ENCODE measurements around the gene CEL.
A peak's percentile ranks its signal among the peaks of the same experiment; 100 is the strongest.

Gene CEL

DNA sequence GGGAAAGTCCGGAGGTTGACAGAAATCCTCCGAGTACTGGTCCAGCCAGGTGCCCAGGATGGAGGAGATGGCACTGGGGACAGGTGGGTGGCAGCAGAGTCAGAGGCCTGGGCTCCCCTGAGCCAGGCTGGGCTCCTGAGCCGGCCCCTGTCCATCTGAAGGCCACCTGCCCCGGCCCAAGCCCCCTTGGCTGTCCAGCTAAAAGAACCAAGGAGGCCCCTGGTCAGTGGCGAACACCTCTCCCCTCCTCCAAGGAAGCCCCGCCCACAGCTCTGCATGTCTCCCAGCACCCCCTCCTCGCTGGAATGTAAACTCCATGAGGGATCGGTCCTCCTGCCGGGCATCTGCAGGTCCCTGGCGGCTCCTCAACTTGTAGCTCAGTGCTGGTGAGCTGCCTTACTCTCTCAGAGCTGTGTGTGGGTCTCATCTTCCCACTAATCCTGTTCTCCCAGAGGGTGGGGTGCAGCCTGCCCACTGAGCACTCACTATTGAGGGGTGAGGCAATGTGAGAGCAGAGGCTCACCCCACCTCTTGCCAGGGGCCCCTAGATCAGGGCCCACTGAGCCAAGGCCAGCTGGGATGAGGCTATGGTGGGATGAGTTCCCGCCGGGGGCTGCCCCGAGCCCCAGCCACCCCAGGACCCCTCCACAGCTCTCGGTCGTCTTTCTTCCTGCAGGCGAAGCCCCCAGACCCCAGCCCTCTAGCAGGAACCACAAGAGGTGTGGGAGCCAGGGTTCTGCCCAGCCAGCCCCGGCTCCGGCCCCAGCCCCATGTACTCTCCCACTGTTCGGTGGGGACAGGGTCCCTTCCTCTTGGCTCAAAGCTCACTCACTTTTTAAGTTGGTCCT lies 47.2 kb downstream of the CEL start:
- ATAC-seq (ENCODE audit: low read depth) (no peak), DNase-seq (ENCODE audit: low spot score) (peak; percentile 64)
- Histone ChIP-seq H3K27me3 (ENCODE audit: insufficient read depth, poor library complexity, severe bottlenecking) (no peaks in the 10 kb centered on the region), H3K27ac (ENCODE audit: poor library complexity, severe bottlenecking) (no peak overlapping the region), H3K36me3 (ENCODE audit: low read depth) (peaks cover 27% of the 10 kb centered on the region), H3K4me3 (ENCODE audit: severe bottlenecking) (no peak overlapping the region), H3K9me3 (ENCODE audit: severe bottlenecking) (no peaks in the 10 kb centered on the region), H3K4me1 (ENCODE audit: insufficient read depth, poor library complexity, severe bottlenecking) (no peaks in the 10 kb centered on the region)
- TF ChIP-seq, protein P1, sequence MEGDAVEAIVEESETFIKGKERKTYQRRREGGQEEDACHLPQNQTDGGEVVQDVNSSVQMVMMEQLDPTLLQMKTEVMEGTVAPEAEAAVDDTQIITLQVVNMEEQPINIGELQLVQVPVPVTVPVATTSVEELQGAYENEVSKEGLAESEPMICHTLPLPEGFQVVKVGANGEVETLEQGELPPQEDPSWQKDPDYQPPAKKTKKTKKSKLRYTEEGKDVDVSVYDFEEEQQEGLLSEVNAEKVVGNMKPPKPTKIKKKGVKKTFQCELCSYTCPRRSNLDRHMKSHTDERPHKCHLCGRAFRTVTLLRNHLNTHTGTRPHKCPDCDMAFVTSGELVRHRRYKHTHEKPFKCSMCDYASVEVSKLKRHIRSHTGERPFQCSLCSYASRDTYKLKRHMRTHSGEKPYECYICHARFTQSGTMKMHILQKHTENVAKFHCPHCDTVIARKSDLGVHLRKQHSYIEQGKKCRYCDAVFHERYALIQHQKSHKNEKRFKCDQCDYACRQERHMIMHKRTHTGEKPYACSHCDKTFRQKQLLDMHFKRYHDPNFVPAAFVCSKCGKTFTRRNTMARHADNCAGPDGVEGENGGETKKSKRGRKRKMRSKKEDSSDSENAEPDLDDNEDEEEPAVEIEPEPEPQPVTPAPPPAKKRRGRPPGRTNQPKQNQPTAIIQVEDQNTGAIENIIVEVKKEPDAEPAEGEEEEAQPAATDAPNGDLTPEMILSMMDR (IDR thresholded peaks at IDR 0.05; ENCODE audit: poor library complexity, severe bottlenecking), result no peak

DNA sequence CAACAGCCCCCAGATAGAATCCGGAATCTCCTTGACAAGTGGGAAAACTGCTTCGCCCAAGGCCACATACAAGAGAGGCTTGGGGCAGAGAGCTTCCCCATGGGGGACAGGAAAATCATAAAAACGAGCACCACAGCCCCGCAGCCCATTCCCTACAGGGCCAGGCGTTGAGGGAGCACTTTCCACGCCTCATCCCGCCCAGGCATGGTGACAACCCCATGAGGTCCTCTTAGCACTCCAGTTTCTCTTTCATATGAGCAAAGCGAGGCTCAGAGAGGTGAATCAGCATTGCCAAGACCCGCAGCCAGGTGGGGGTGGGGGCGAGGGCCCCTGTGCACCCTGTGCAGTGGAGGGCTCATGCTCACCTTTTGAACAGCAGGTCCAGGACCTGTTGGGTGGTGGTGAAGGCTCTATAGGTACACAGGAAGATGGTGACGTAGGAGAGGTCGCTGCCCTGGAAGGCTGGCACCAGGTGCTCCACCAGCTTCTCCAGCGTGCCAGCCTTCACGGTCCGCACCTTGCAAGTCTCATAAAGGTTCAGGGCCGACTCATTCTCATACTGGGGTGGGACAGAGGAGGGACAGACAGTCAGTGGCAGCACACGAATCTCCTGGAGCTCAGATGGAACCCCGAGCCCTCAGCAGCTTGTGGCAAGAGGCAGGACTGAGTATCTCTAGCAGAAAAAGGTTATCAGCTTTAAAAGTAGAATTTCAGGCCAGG lies 48.3 kb downstream of the CEL start:
- no peaks in the 10 kb centered on the region for H3K9me3 ChIP-seq (ENCODE audit: severe bottlenecking)
- peaks cover 27% of the 10 kb centered on the region for H3K36me3 ChIP-seq (ENCODE audit: low read depth)
- no peaks in the 10 kb centered on the region for H3K4me1 ChIP-seq (ENCODE audit: insufficient read depth, poor library complexity, severe bottlenecking)
- DNase-seq (ENCODE audit: low spot score) (peak; percentile 31), ATAC-seq (ENCODE audit: low read depth) (no peak)
- TF ChIP-seq, protein P1 (IDR thresholded peaks at IDR 0.05; ENCODE audit: poor library complexity, severe bottlenecking), result no peak
- H3K27me3 ChIP-seq (ENCODE audit: insufficient read depth, poor library complexity, severe bottlenecking), result no peaks in the 10 kb centered on the region
- H3K4me3 ChIP-seq (ENCODE audit: severe bottlenecking), result no peak overlapping the region
- H3K27ac ChIP-seq (ENCODE audit: poor library complexity, severe bottlenecking), result no peak overlapping the region

DNA sequence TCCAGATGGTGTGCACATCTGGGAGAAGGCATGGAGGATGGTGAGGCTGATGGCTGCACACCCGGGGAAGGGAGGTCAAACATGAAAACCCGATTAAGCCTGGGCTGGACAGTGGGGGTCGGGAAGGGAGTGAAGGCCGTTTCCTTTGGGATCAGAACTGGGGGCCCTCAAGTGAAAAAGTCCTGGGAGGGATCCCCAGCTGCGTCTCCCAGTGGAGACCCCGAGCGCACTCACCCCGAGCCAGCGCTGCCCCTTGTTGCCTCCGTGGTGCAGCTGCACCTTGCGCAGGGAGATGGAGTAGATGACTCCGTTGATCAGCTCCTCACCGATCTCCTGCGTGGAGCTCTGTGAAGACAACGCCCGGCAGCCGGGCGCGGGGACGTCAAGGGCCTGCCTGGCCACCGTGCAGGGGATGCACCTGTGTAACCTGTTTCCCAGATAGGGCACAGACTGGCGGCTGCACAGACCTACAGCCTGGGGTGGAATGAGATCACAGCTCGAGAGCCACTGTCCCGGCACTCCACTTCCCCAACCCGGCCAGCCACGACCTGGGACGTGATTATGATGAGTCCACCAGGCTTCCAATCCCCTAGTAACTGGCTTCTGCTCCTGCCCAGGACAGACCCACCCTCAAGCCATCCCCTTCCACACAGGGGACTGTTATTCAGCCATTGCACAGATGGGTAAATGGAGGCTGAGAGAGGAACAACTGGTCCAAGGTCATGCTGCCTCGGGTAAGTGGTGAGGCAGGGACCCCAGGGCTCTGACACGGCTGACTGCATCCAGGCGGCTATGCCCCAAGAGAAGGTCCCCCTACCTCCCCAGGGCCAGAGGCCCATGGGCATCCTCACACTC lies 50.3 kb downstream of the CEL start:
- H3K4me1 ChIP-seq (ENCODE audit: insufficient read depth, poor library complexity, severe bottlenecking), result no peaks in the 10 kb centered on the region
- peaks cover 21% of the 10 kb centered on the region for H3K36me3 ChIP-seq (ENCODE audit: low read depth)
- DNase-seq (ENCODE audit: low spot score) (peak; percentile 56), ATAC-seq (ENCODE audit: low read depth) (no peak)
- H3K9me3 ChIP-seq (ENCODE audit: severe bottlenecking), result no peaks in the 10 kb centered on the region
- TF ChIP-seq, protein P1 (IDR thresholded peaks at IDR 0.05; ENCODE audit: poor library complexity, severe bottlenecking), result no peak
- no peaks in the 10 kb centered on the region for H3K27me3 ChIP-seq (ENCODE audit: insufficient read depth, poor library complexity, severe bottlenecking)
- H3K27ac ChIP-seq (ENCODE audit: poor library complexity, severe bottlenecking), result no peak overlapping the region
- H3K4me3 ChIP-seq (ENCODE audit: severe bottlenecking), result no peak overlapping the region

DNA sequence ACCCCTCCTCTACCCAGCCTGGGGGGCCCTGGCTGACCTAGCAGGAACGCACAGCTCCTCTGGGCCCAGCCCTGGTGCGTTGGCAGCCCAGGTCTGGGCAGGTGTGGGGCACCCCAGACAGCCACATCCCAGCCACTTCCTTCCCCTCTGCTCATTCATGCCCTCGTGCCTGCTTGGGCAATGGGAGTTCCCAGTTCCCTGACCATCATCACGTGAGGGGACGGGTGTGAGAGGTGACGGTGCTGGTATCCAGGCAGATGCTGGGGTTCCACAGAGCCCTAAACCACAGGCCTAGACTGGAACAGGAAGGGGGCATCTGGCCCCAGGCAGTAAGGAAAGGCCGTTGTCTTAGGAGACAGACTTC lies 50.9 kb downstream of the CEL start:
- H3K4me1 ChIP-seq (ENCODE audit: insufficient read depth, poor library complexity, severe bottlenecking), result no peaks in the 10 kb centered on the region
- peaks cover 21% of the 10 kb centered on the region for H3K36me3 ChIP-seq (ENCODE audit: low read depth)
- H3K4me3 ChIP-seq (ENCODE audit: severe bottlenecking), result no peak overlapping the region
- peak; percentile 47 for DNase-seq (ENCODE audit: low spot score)
- TF ChIP-seq, protein P1 (IDR thresholded peaks at IDR 0.05; ENCODE audit: poor library complexity, severe bottlenecking), result no peak
- no peaks in the 10 kb centered on the region for H3K27me3 ChIP-seq (ENCODE audit: insufficient read depth, poor library complexity, severe bottlenecking)
- H3K27ac ChIP-seq (ENCODE audit: poor library complexity, severe bottlenecking), result no peak overlapping the region
- no peak for ATAC-seq (ENCODE audit: low read depth)
- H3K9me3 ChIP-seq (ENCODE audit: severe bottlenecking), result no peaks in the 10 kb centered on the region
